Sigmoid colon (tissue), 7 donors: ENCODE measurements around the gene MUC5B. TPM values are rescaled to one million over a fixed set of nuclear protein-coding genes. Genes with fewer than 3 reads are reported as not detected.
"Not testable (repeated sequence)": the region's sequence is repeated elsewhere in the genome, so short reads cannot be mapped to it uniquely, and the experiment has no call there.

Experiments used
- DNase-seq: peaks from one replicate; pipeline ENCODE4 v3.0.0-alpha.2; 2019
- H3K27ac ChIP-seq, 4 donors: fragments of 200-600 bp; sonication (generic); one replicate each; pipeline ENCODE4 v1.5.1; 2016 to 2019; ENCODE audit warnings: mild to moderate bottlenecking in 1 of 4
- H3K27me3 ChIP-seq, 3 donors: fragments of 200-600 bp; sonication (generic); one replicate each; pipeline ENCODE4 v1.5.1; 2019; ENCODE audit warnings: mild to moderate bottlenecking in 1 of 3
- H3K36me3 ChIP-seq, 4 donors: fragments of 200-600 bp; sonication (generic); one replicate each; pipeline ENCODE4 v1.5.1; 2016 to 2019
- H3K4me1 ChIP-seq, 4 donors: fragments of 200-600 bp; sonication (generic); one replicate each; pipeline ENCODE4 v1.5.1; 2017 to 2019
- H3K4me3 ChIP-seq, 4 donors: fragments of 200-600 bp; sonication (generic); one replicate each; pipeline ENCODE4 v1.5.1; 2017 to 2019; ENCODE audit warnings: mild to moderate bottlenecking in 2 of 4, moderate library complexity in 1 of 4
- H3K9me3 ChIP-seq, 4 donors: fragments of 200-600 bp in 3 of 4; sonication (generic) in 3 of 4; one replicate each; pipeline versions ENCODE4 v1.5.1 to v1.6.1; 2013 to 2019
- EP300 ChIP-seq, 4 donors: sonication (generic); formaldehyde crosslinking; IDR thresholded peaks; one replicate each; pipeline ENCODE4 v1.6.1; 2017; ENCODE audit warnings: antibody characterized with exemption in 4 of 4
- POLR2A ChIP-seq, 2 donors: fragments of 450-650 bp; IDR thresholded peaks; one replicate each; pipeline ENCODE4 v1.6.1; 2016; ENCODE audit warnings: antibody characterized with exemption in 2 of 2, mild to moderate bottlenecking in 2 of 2, moderate library complexity in 2 of 2
- POLR2AphosphoS5 ChIP-seq, 4 donors: sonication (generic); formaldehyde crosslinking; IDR thresholded peaks; one replicate each; pipeline ENCODE4 v1.6.1; 2017; ENCODE audit warnings: antibody characterized with exemption in 4 of 4
- WGBS, 2 donors: extraction: QIAGEN DNeasy Blood & Tissue Kit; methylation state at CpG; one replicate each; pipeline ENCODE4 v1.1.7; 2013; 5-methylcytosine and 5-hydroxymethylcytosine counted together
- intact Hi-C: fragments of 100-400 bp; cut with DNase I; formaldehyde crosslinking; loops from one replicate; pipeline ENCODE4 v1.15.1; 2023
- polyA plus RNA-seq, 3 donors: library from polyadenylated mRNA; stranded (reverse); fragments of 200-250 nt; gene quantifications; one replicate each; pipeline ENCODE4 v1.2.3, GENCODE V29; 2013
- total RNA-seq, 4 donors: library from RNA; depleted of rRNA; stranded (reverse); fragments of >200 nt; gene quantifications; one replicate each; pipeline ENCODE4 v1.1.0, GENCODE V29; 2016
- TF ChIP-seq, protein P1 (sequence below), 4 experiments: fragments of 450-650 bp in 3 of 4; fragments of 200-600 bp in 1 of 4; IDR thresholded peaks; one replicate each; pipeline ENCODE4 v1.5.1; 2016 to 2019; ENCODE audit warnings: antibody characterized with exemption in 4 of 4, mild to moderate bottlenecking in 3 of 4, moderate library complexity in 2 of 4
- donor health status: healthy with polysubstance abuse.
- donor health status: Bipolar disorder and iron deficiency.
- donor health status: healthy.

The MUC5B gene
- total and polyA plus RNA-seq, 7 donors, result 0.83 to 131 (median 2.8) TPM; not detected in 3

DNA sequence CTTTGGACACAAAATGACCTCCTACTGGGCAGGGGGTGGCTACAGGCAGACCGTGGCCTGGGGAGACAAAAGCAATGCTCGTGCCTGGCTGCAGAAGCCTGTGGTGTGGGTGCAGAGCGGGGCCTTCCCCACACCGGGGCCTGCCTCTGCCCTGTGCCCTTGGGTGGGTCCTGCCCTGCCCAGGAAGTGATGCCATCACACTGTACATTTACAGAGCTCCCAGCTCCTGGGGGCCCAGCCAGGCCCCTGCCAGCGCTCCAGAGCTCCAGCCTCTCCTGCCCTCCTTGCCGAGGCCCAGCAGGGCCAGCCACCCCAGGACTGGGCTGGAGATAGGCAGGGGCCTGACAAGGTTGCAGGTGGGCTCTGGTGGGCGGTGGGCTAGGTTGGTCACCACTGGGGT lies 40.1 kb downstream of the MUC5B start:
- peak overlapping the region; percentile 59 to 72 (median 68) for H3K27ac ChIP-seq
- no peak for TF ChIP-seq POLR2AphosphoS5 (IDR thresholded peaks at IDR 0.05)
- TF ChIP-seq POLR2A (IDR thresholded peaks at IDR 0.05), result no peak
- TF ChIP-seq EP300 (IDR thresholded peaks at IDR 0.05), result no peak
- TF ChIP-seq, protein P1, sequence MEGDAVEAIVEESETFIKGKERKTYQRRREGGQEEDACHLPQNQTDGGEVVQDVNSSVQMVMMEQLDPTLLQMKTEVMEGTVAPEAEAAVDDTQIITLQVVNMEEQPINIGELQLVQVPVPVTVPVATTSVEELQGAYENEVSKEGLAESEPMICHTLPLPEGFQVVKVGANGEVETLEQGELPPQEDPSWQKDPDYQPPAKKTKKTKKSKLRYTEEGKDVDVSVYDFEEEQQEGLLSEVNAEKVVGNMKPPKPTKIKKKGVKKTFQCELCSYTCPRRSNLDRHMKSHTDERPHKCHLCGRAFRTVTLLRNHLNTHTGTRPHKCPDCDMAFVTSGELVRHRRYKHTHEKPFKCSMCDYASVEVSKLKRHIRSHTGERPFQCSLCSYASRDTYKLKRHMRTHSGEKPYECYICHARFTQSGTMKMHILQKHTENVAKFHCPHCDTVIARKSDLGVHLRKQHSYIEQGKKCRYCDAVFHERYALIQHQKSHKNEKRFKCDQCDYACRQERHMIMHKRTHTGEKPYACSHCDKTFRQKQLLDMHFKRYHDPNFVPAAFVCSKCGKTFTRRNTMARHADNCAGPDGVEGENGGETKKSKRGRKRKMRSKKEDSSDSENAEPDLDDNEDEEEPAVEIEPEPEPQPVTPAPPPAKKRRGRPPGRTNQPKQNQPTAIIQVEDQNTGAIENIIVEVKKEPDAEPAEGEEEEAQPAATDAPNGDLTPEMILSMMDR (IDR thresholded peaks at IDR 0.05), result no peak
- no peak for DNase-seq
- no peaks in the 10 kb centered on the region for H3K9me3 ChIP-seq
- peaks cover 0 to 17% (median 15%) of the 10 kb centered on the region in 4 donors for H3K4me1 ChIP-seq
- no peaks in the 10 kb centered on the region for H3K27me3 ChIP-seq
- WGBS, 2 donors, result 15 to 33% methylated on average over 7 of the region's 7 CpGs
- intact Hi-C loops, result loop anchor here (2.0 to 5.0 kb wide), 3 partner anchors 49 to 120 kb away; no protein-coding TSS in a partner anchor
- H3K4me3 ChIP-seq, result peak overlapping the region; percentile 30 to 50 (median 46)
- H3K36me3 ChIP-seq, result no peaks in the 10 kb centered on the region

DNA sequence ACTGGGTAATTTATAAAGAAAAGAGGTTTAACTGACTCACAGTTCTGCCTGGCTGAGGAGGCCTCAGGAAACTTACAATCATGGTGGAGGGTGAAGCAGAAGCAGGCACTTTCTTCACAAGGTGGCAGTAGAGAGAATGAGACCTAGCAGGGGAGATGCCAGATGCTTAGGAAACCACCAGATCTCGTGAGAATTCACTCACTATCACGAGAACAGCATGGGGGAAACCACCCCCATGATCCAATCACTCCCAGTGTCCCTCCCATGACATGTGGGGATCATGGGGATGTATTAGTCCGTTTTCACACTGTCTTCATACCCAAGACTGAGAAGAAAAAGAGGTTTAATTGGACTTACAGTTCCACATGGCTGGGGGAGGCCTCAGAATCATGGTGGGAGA lies 41.6 kb downstream of the MUC5B start:
- H3K27me3 ChIP-seq, DNase-seq, H3K4me3 ChIP-seq, H3K9me3 ChIP-seq, H3K36me3 ChIP-seq: not testable (repeated sequence)
- 26 to 35% methylated on average over 3 of the region's 3 CpGs for WGBS, 2 donors
- Histone ChIP-seq H3K4me1 (peaks cover 0 to 17% (median 15%) of the 10 kb centered on the region in 4 donors), H3K27ac (peak overlapping the region in 2 of 4 donors; percentile 32 to 38)
- intact Hi-C loops, result loop anchor here (5.0 kb wide), 2 partner anchors 48 to 73 kb away; no protein-coding TSS in a partner anchor
- TF ChIP-seq, protein P1 (IDR thresholded peaks at IDR 0.05), result peak in 2 of 4 experiments; percentile 30 to 31

DNA sequence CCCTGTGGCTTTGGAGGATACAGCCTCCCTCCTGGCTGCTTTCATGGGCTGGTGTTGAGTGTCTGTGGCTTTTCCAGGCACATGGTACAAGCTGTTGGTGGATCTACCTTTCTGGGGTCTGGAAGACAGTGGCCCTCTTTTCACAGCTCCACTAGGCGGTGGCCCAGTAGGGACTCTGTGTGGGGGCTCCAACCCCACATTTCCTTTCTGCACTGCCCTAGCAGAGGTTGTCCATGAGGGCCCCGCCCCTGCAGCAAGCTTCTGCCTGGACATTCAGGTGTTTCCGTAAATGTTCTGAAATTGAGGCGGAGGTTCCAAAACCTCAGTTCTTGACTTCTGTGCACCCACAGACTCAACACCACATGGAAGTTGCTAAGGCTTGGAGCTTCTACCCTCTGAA lies 42.6 kb downstream of the MUC5B start:
- H3K9me3 ChIP-seq, intact Hi-C loops, H3K27me3 ChIP-seq, DNase-seq, H3K4me3 ChIP-seq, H3K27ac ChIP-seq, H3K36me3 ChIP-seq: not testable (repeated sequence)
- WGBS, 2 donors, result 98 to 99% methylated on average over 4 of the region's 4 CpGs
- H3K4me1 ChIP-seq, result peaks cover 0 to 17% (median 15%) of the 10 kb centered on the region in 4 donors

- DNase-seq, H3K4me3 ChIP-seq, H3K27ac ChIP-seq, H3K36me3 ChIP-seq, H3K27me3 ChIP-seq, intact Hi-C loops, H3K9me3 ChIP-seq: not testable (repeated sequence)
- WGBS, 2 donors, result 88% methylated on average over 2 of the region's 2 CpGs
- peaks cover 0 to 12% (median 11%) of the 10 kb centered on the region in 4 donors for H3K4me1 ChIP-seq
These were observed 44.1 kb downstream of the MUC5B start for GRCh38 chr11:1266976-1267375.

- Histone ChIP-seq H3K36me3 (peaks cover 0 to 6% (median 0%) of the 10 kb centered on the region in 4 donors), H3K27ac (no peak overlapping the region), H3K4me3 (no peak overlapping the region), H3K9me3 (no peaks in the 10 kb centered on the region), H3K27me3 (no peaks in the 10 kb centered on the region), H3K4me1 (peaks cover 0 to 7% (median 7%) of the 10 kb centered on the region in 4 donors)
- DNase-seq, result no peak
- intact Hi-C loops, result no loop called here
- WGBS, 2 donors, result 91 to 94% methylated on average over 9 of the region's 9 CpGs
- TF ChIP-seq, protein P1 (IDR thresholded peaks at IDR 0.05), result no peak
- no peak for TF ChIP-seq POLR2A (IDR thresholded peaks at IDR 0.05)
- no peak for TF ChIP-seq EP300 (IDR thresholded peaks at IDR 0.05)
- TF ChIP-seq POLR2AphosphoS5 (IDR thresholded peaks at IDR 0.05), result no peak
These were observed 44.7 kb downstream of the MUC5B start for GRCh38 chr11:1267441-1268100.

DNA sequence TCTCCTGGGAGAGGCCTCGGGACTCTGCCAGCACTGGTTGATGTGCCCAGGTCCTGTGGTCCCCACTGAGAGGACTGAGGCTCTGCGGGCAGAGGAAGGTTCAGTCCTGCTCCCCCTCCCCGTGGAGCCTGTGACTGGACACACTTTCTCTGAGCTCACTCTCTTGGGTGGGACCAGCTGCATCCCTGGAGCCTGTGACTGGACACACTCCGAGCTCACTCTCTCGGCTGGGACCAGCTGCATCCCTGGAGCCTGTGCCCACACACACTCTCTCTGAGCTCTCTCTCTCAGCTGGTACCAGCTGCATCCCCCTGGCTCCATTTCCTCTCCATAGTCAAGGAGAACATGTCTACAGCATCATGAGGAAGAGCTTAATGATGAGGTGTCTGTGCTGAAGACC lies 47.1 kb downstream of the MUC5B start:
- intact Hi-C loops, result no loop called here
- H3K27me3 ChIP-seq, result no peaks in the 10 kb centered on the region
- no peaks in the 10 kb centered on the region for H3K4me1 ChIP-seq
- H3K27ac ChIP-seq, result no peak overlapping the region
- no peak for TF ChIP-seq EP300 (IDR thresholded peaks at IDR 0.05)
- TF ChIP-seq POLR2AphosphoS5 (IDR thresholded peaks at IDR 0.05), result no peak
- TF ChIP-seq POLR2A (IDR thresholded peaks at IDR 0.05), result no peak
- TF ChIP-seq, protein P1 (IDR thresholded peaks at IDR 0.05), result no peak
- H3K9me3 ChIP-seq, result no peaks in the 10 kb centered on the region
- DNase-seq, result no peak
- peaks cover 0 to 20% (median 3%) of the 10 kb centered on the region in 4 donors for H3K36me3 ChIP-seq
- no peak overlapping the region for H3K4me3 ChIP-seq
- 88 to 90% methylated on average over 5 of the region's 5 CpGs for WGBS, 2 donors
